ACHN (cell line): ENCODE measurements around the gene POLR1A.
A peak's percentile ranks its signal among the peaks of the same experiment; 100 is the strongest.

Source experiments
- DNase-seq: peaks from one replicate; pipeline ENCODE4 v3.0.0-alpha.2; 2015
- in situ Hi-C: cut with HindIII; loops from 2 replicates; pipeline ENCODE4 v1.10.0; 2017; ENCODE audit warnings: low sequenced_read_pairs, low pct_ligation_motif_present, low pct_unique_long_range_greater_than_20kb

POLR1A gene

DNA sequence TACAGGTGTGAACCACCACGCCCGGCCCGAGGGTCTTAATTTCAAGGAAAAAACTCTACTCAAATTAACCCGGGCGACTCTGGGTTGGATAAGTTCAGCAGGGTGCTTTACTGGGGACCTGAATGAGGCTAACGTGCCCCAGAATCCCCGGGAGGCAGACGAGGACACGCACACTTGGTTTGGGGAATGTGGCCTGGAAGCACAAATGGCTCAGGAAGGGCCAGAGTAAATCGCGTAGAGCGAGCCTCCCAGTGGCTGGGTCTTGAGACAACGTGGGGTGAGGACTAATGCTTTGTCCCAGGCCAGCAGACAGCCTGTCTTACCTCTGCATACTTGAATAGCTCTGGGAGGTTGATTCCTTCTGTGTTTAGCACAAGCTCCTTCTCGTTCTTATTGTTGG is 75.8 kb downstream of the POLR1A start:
- DNase-seq: no peak
- in situ Hi-C loops: no loop called here

GRCh38 chr2:86028766-86029381 is 76.8 kb downstream of the POLR1A start:
- DNase-seq: no peak
- in situ Hi-C loops: no loop called here

- in situ Hi-C loops: no loop called here
Measured at GRCh38 chr2:86027922-86028765, 77.5 kb downstream of the POLR1A start.

DNA sequence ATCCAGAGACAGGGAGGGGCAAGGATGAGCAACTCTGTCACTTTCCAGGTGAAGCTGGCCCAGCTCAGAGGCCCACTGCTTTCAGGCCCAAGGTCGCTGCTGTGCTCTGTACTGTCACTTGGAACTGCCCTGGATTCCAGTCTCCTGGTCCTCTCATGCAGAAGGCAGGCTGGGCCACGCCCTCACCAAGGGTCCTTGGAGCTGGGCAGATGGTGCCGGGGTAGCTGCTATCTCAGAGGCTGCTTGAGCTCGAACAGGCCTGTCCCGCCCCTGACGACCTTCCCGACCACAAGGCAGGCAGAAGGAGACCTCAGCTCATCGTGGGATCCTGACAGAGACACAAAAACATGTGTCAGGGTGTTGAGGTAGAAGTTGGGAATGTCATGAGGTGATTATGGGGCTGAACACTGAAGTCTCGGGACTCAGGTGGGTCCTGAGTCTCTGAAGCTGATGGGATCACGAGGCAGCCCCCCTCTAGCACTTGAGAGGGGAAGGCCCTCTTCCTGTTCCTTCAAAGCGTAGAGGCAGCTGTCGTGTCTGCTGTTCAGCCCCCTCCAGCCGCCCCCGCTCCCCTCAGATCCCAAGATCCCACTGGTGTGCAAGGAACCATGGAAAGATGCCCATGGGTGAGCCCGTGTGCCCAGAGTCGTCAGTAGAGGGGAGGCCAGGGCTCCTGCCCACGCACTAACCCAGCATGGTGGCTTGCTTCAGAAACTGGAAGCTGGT is 78.3 kb downstream of the POLR1A start:
- in situ Hi-C loops: no loop called here
- DNase-seq: no peak

More at GRCh38 chr2:86027922-86028765, 77.5 kb downstream of the POLR1A start:
- no peak for DNase-seq

- in situ Hi-C loops: no loop called here
- no peak for DNase-seq
Measured at GRCh38 chr2:86026744-86027065, 79.0 kb downstream of the POLR1A start.

GRCh38 chr2:86025976-86026743 is 79.5 kb downstream of the POLR1A start:
- DNase-seq: no peak
- in situ Hi-C loops: no loop called here

- in situ Hi-C loops: no loop called here
- DNase-seq: peak; percentile 14
Measured at GRCh38 chr2:86025229-86025820, 80.4 kb downstream of the POLR1A start.

DNA sequence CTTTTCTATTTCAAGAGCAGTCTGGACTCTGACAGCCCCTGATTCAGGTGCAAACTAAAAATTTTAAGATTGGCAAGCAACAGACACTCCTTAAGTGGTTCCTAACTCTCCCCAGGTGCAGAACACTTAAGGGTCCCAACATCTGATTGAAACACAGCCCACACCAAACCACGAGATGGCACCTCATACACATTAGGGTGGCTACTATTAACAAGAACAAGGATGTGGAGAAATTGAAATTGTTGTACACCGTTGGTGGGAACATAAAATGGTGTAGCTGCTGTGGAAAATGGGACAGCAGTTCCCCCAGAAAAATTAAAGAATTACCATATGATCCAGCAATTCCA is 82.3 kb downstream of the POLR1A start:
- in situ Hi-C loops: no loop called here
- no peak for DNase-seq

DNA sequence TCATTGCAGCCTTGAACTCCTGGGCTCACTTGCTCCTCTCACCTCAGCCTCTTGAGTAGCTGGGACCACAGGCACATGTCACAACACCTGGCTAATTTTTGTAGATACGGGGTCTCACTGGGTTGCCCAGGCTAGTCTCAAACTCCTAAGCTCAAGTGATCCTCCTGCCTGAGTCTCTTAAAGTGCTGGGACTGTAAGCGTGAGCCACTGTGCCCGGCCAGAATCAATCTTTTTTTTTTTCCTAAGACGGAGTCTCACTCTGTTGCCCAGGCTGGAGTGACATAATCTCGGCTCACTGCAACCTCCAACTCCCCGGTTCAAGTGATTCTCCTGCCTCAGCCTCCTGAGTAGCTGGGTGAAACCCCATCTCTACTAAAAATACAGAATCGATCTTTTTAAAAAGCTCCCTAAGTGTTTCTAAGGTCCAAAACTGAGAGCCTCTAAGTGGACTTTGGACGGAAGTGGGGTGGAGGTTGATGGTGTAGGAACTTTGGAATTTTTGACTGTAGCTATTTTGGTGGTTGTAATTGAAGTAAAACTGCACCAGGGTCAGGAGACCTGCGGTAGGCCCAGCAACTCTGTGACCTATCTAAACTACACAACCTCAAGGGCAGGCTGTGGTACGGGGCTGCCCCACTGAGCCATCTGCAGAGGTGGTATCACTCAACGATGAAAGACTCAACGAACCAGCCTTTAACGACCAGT is 82.9 kb downstream of the POLR1A start:
- no peak for DNase-seq
- in situ Hi-C loops: no loop called here

- in situ Hi-C loops: no loop called here
- no peak for DNase-seq
Measured at GRCh38 chr2:86021396-86022378, 84.0 kb downstream of the POLR1A start.

- DNase-seq: no peak
- in situ Hi-C loops: no loop called here
Measured at GRCh38 chr2:86020984-86021383, 84.7 kb downstream of the POLR1A start.

- in situ Hi-C loops: no loop called here
Measured at GRCh38 chr2:86019121-86019520, 86.6 kb downstream of the POLR1A start.

DNA sequence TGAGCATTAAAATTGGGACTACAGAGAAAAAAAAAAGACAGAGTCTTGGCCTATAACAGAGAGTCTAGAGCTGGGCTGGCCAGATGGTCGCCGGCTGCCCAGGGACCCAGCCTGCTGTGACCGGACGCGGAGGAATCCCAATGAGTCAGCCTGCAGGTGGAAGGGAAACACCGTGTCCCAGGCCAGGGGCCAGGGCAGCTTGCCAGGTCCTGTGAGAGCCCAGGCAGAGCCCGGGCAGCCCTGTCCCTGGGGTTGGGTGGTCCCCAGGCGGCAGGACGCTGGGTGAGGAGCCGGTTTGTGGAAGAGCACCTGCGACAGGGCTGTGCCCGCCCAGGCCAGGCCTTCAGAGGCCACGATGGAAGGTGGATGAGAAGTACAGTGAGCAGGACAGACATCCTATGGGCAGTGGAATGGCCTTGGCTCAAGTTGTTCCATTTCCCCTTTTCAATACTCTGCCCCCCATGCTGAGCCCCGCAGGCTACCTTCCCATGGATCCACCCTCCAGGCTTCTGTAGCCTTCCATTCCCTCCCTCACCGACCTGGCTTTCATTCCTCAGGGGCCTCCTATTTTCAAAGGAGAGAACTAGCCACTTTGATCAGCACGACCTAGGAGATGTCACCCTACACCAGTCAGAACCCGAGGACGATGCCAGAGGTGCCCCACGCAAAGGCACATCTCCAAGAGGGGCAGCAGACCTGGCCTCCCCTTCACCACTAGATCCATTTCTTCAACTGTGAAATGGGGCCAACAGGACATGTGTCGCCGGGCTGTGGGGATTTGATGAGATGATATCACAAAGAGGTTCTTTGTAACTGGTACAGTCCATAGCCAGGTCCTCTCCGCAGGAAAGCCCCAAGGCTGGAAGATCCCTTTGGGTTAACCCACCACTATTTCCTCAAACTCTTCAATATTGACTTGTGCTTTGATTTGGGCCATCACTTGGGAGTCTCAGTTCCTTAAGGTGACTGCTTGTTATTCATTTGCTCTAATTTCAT is 87.5 kb downstream of the POLR1A start:
- DNase-seq: peak; percentile 64
- in situ Hi-C loops: no loop called here

More at GRCh38 chr2:86019121-86019520, 86.6 kb downstream of the POLR1A start:
- DNase-seq: no peak

- in situ Hi-C loops: no loop called here
- DNase-seq: no peak
Measured at GRCh38 chr2:86016581-86016980, 89.1 kb downstream of the POLR1A start.

GRCh38 chr2:86015699-86016098 is 90.0 kb downstream of the POLR1A start:
- in situ Hi-C loops: no loop called here

GRCh38 chr2:86015006-86015405 is 90.7 kb downstream of the POLR1A start:
- DNase-seq: no peak
- in situ Hi-C loops: no loop called here

More at GRCh38 chr2:86015699-86016098, 90.0 kb downstream of the POLR1A start:
- DNase-seq: no peak
